ENCODE data around the gene VEGFB. TPM values are rescaled to one million over a fixed set of nuclear protein-coding genes. Genes with fewer than 3 reads are reported as not detected.

Gene VEGFB
- total and polyA plus RNA-seq, 7 donors: 23.4 to 117 (median 94.9) TPM

DNA sequence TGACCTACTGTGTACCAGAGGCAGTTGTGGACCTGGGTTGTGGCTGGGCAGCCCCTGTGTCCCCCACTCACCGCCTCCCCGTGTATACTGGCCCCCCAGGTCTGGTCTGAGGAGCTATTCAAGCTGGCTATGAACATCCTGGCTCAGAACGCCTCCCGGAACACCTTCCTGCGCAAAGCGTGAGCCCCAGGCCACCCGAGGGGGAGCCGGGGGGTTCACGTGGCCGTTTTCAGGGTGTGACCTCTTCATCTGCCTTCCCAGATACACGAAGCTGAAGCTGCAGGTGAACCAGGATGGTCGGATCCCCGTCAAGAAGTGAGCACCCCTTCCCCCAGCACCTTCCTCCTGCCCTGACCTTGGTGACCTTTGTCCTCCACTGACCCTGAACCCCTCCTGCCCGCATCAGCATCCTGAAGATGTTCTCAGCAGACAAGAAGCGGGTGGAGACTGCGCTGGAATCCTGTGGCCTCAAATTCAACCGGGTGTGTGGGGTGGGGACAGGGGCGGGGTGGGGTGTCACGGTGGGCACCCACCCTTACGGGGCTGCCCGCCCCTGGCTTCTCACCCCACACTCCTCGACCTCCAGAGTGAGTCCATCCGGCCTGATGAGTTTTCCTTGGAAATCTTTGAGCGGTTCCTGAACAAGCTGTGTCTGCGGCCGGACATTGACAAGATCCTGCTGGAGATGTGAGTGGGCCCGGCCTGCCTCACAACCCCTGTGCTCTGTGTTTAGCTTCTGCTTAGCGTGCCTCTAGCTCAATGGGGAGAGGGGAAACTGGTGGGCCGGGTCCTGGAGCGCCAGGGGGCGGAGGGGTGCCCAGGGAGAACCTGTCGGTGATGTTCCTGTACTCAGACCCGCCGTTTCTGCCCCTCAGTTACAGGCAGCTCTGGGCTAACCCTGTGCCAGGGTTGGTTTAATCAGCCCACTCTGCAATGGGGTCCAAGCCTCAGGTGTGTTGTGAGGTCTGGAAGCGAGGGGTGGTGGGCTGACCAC is 21.0 kb downstream of the VEGFB start:
- no peak overlapping the region for H3K4me3 ChIP-seq
- no peaks in the 10 kb centered on the region for H3K27me3 ChIP-seq
- peaks cover 7 to 49% (median 38%) of the 10 kb centered on the region in 4 donors for H3K36me3 ChIP-seq
- H3K9me3 ChIP-seq: no peaks in the 10 kb centered on the region
- peaks cover 0 to 31% (median 24%) of the 10 kb centered on the region in 4 donors for H3K4me1 ChIP-seq
- intact Hi-C loops (cut with DNase I): no loop called here
- no peak overlapping the region for H3K27ac ChIP-seq
- WGBS, 2 donors: 87 to 91% methylated on average over 35 of the region's 35 CpGs
- TF ChIP-seq POLR2A (IDR thresholded peaks at IDR 0.05): no peak
- no peak for TF ChIP-seq CTCF (IDR thresholded peaks at IDR 0.05)
- TF ChIP-seq POLR2AphosphoS5 (IDR thresholded peaks at IDR 0.05): no peak
- TF ChIP-seq EP300 (IDR thresholded peaks at IDR 0.05): no peak
- DNase-seq: no peak

GRCh38 chr11:64256300-64256699 is 21.9 kb downstream of the VEGFB start:
- intact Hi-C loops (cut with DNase I): no loop called here
- no peaks in the 10 kb centered on the region for H3K27me3 ChIP-seq
- TF ChIP-seq POLR2A (IDR thresholded peaks at IDR 0.05): no peak
- TF ChIP-seq EP300 (IDR thresholded peaks at IDR 0.05): no peak
- no peak for TF ChIP-seq CTCF (IDR thresholded peaks at IDR 0.05)
- TF ChIP-seq POLR2AphosphoS5 (IDR thresholded peaks at IDR 0.05): no peak
- 92 to 93% methylated on average over 15 of the region's 15 CpGs for WGBS, 2 donors
- no peak for DNase-seq
- peaks cover 7 to 52% (median 38%) of the 10 kb centered on the region in 4 donors for H3K36me3 ChIP-seq
- H3K9me3 ChIP-seq: no peaks in the 10 kb centered on the region
- H3K27ac ChIP-seq: no peak overlapping the region
- no peak overlapping the region for H3K4me3 ChIP-seq
- peaks cover 0 to 23% (median 18%) of the 10 kb centered on the region in 4 donors for H3K4me1 ChIP-seq

DNA sequence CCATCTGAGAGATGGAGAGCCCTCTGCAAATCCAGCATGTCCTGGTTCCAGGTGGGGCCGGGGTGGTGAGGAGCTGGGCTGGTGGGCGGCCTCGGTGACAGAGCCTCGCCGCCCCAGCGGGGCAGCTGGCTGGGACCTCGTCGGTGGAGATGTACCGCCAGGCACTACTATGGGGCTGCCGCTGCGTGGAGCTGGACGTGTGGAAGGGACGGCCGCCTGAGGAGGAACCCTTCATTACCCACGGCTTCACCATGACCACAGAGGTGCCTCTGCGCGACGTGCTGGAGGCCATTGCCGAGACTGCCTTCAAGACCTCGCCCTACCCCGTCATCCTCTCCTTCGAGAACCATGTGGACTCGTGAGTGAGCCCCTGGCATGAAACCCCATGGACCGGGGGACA is 24.0 kb downstream of the VEGFB start:
- H3K9me3 ChIP-seq: no peaks in the 10 kb centered on the region
- H3K27me3 ChIP-seq: no peaks in the 10 kb centered on the region
- peaks cover 0 to 5% (median 1%) of the 10 kb centered on the region in 4 donors for H3K4me1 ChIP-seq
- intact Hi-C loops (cut with DNase I): no loop called here
- no peak for DNase-seq
- WGBS, 2 donors: 91 to 94% methylated on average over 24 of the region's 24 CpGs
- TF ChIP-seq CTCF (IDR thresholded peaks at IDR 0.05): no peak
- TF ChIP-seq POLR2AphosphoS5 (IDR thresholded peaks at IDR 0.05): no peak
- TF ChIP-seq EP300 (IDR thresholded peaks at IDR 0.05): no peak
- H3K36me3 ChIP-seq: peaks cover 7 to 72% (median 51%) of the 10 kb centered on the region in 4 donors
- no peak overlapping the region for H3K4me3 ChIP-seq
- H3K27ac ChIP-seq: no peak overlapping the region

DNA sequence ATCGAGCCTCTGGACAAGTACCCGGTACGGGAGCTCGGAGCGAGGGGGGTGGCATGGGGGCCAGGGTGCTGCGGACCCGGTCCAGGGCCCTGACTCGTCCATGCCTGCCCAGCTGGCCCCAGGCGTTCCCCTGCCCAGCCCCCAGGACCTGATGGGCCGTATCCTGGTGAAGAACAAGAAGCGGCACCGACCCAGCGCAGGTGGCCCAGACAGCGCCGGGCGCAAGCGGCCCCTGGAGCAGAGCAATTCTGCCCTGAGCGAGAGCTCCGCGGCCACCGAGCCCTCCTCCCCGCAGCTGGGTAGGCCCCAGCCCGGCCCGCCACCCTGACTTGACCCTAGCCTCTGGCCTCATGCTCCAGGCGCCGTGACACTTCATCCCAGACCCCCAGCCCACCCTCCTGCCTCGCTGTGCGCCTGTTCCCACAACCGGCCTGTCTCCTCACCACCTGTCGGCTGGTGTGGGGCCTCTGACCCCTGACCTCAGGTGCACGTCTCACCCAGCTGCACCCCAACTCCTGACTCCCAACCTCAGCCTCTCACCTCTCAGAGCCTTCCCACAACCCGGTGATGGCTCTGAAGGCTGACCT is 24.7 kb downstream of the VEGFB start:
- no peak overlapping the region for H3K4me3 ChIP-seq
- intact Hi-C loops (cut with DNase I): no loop called here
- H3K4me1 ChIP-seq: no peaks in the 10 kb centered on the region
- peaks cover 7 to 79% (median 51%) of the 10 kb centered on the region in 4 donors for H3K36me3 ChIP-seq
- WGBS, 2 donors: 92 to 94% methylated on average over 32 of the region's 32 CpGs
- DNase-seq: no peak
- H3K9me3 ChIP-seq: no peaks in the 10 kb centered on the region
- no peak overlapping the region for H3K27ac ChIP-seq
- TF ChIP-seq EP300 (IDR thresholded peaks at IDR 0.05) (no peak), POLR2A (IDR thresholded peaks at IDR 0.05) (no peak), POLR2AphosphoS5 (IDR thresholded peaks at IDR 0.05) (no peak), CTCF (IDR thresholded peaks at IDR 0.05) (no peak)
- H3K27me3 ChIP-seq: no peaks in the 10 kb centered on the region

All from sigmoid colon (tissue), 7 donors.